CD14-positive monocyte (primary cell): ENCODE measurements around the gene MACO1. TPM values are rescaled to one million over a fixed set of nuclear protein-coding genes. Genes with fewer than 3 reads are reported as not detected.
"Not testable (repeated sequence)": the region's sequence is repeated elsewhere in the genome, so short reads cannot be mapped to it uniquely, and the experiment has no call there.

ENCODE experiments used
- DNase-seq, 3 donors: peaks; one replicate each; pipeline ENCODE4 v3.0.0-alpha.2; 2011 to 2022
- H2AFZ ChIP-seq: 2 replicates; pipeline ENCODE4 v1.6.0; 2012; ENCODE audit warnings: mild to moderate bottlenecking, low read depth, low read length, inconsistent platforms; ENCODE audit not compliant: insufficient read depth, poor library complexity, severe bottlenecking
- H3K27ac ChIP-seq, 2 donors: 1 replicate in 1 of 2; 2 replicates in 1 of 2; pipeline ENCODE4 v1.5.1; 2012 to 2013; ENCODE audit warnings: low read length in 2 of 2, control low read depth in 1 of 2, inconsistent platforms in 1 of 2, low read depth in 1 of 2, mild to moderate bottlenecking in 1 of 2
- H3K27me3 ChIP-seq, 2 donors: one replicate each; pipeline versions ENCODE4 v1.6.0 to v1.6.1; 2011 to 2013; ENCODE audit warnings: low read length in 2 of 2; ENCODE audit not compliant: control insufficient read depth in 2 of 2, insufficient read depth in 2 of 2
- H3K36me3 ChIP-seq, 2 donors: replicated peaks in 1 of 2; 1 replicate in 1 of 2; 2 replicates in 1 of 2; pipeline versions ENCODE4 v1.5.1 to v1.6.1; 2012 to 2013; ENCODE audit warnings: low read length in 2 of 2, control low read depth in 1 of 2, inconsistent platforms in 1 of 2, mild to moderate bottlenecking in 1 of 2; ENCODE audit not compliant: insufficient read depth in 2 of 2, control insufficient read depth in 1 of 2
- H3K4me1 ChIP-seq, 2 donors: 1 replicate in 1 of 2; 2 replicates in 1 of 2; pipeline versions ENCODE4 v1.5.1 to v1.6.1; 2012 to 2013; ENCODE audit warnings: low read length in 2 of 2, control low read depth in 1 of 2, inconsistent platforms in 1 of 2, mild to moderate bottlenecking in 1 of 2, moderate library complexity in 1 of 2; ENCODE audit not compliant: insufficient read depth in 2 of 2, control insufficient read depth in 1 of 2
- H3K4me2 ChIP-seq: replicated peaks from 2 replicates; pipeline ENCODE3; 2012; ENCODE audit warnings: low read length, moderate library complexity, mild to moderate bottlenecking; ENCODE audit not compliant: poor library complexity, severe bottlenecking; ENCODE audit errors: extremely low read depth
- H3K4me3 ChIP-seq, 3 experiments: fragments of 200-600 bp in 1 of 3; sonication (generic) in 1 of 3; replicated peaks in 1 of 3; 1 replicate in 2 of 3; 2 replicates in 1 of 3; pipeline ENCODE4 v1.5.1; 2011 to 2013; ENCODE audit warnings: low read length in 3 of 3, mild to moderate bottlenecking in 3 of 3, control low read depth in 2 of 3, low read depth in 2 of 3, inconsistent platforms in 1 of 3, moderate library complexity in 1 of 3
- H3K79me2 ChIP-seq: 2 replicates; pipeline ENCODE4 v1.6.0; 2012; ENCODE audit warnings: mild to moderate bottlenecking, control low read depth, inconsistent platforms, low read length, moderate library complexity; ENCODE audit not compliant: insufficient read depth
- H3K9ac ChIP-seq: 2 replicates; pipeline ENCODE4 v1.6.0; 2017; ENCODE audit warnings: low read length, mild to moderate bottlenecking; ENCODE audit not compliant: insufficient read depth, poor library complexity, severe bottlenecking
- H3K9me3 ChIP-seq, 2 donors: replicated peaks in 1 of 2; 1 replicate in 1 of 2; 2 replicates in 1 of 2; pipeline versions ENCODE4 v1.5.1 to v1.6.1; 2012 to 2013; ENCODE audit warnings: low read length in 2 of 2, control low read depth in 1 of 2; ENCODE audit not compliant: control insufficient read depth in 1 of 2, insufficient read depth in 1 of 2
- H4K20me1 ChIP-seq: 2 replicates; pipeline ENCODE4 v1.6.0; 2012; ENCODE audit warnings: mild to moderate bottlenecking, low read length, control low read depth, moderate library complexity; ENCODE audit not compliant: insufficient read depth
- H3K27ac Mint-ChIP-seq, 7 donors: one replicate each; pipeline ENCODE4 v1.8.0; 2020; ENCODE audit warnings: mild to moderate bottlenecking in 7 of 7, mixed read lengths in 7 of 7, moderate library complexity in 6 of 7, inconsistent platforms in 2 of 7
- H3K27me3 Mint-ChIP-seq, 3 donors: one replicate each; pipeline ENCODE4 v1.8.0; 2021 to 2022; ENCODE audit warnings: low read depth in 3 of 3, mild to moderate bottlenecking in 3 of 3, mixed read lengths in 3 of 3, moderate library complexity in 3 of 3, inconsistent platforms in 1 of 3
- H3K36me3 Mint-ChIP-seq, 2 donors: one replicate each; pipeline ENCODE4 v1.8.0; 2020; ENCODE audit warnings: mixed read lengths in 2 of 2, inconsistent platforms in 1 of 2, mild to moderate bottlenecking in 1 of 2
- H3K4me1 Mint-ChIP-seq: one replicate; pipeline ENCODE4 v1.8.0; 2020; ENCODE audit warnings: mild to moderate bottlenecking, mixed read lengths
- H3K4me3 Mint-ChIP-seq, 2 donors: one replicate each; pipeline ENCODE4 v1.8.0; 2020; ENCODE audit warnings: mild to moderate bottlenecking in 2 of 2, mixed read lengths in 2 of 2, moderate library complexity in 1 of 2
- H3K9me3 Mint-ChIP-seq, 7 donors: one replicate each; pipeline ENCODE4 v1.8.0; 2020 to 2022; ENCODE audit warnings: mixed read lengths in 7 of 7, mild to moderate bottlenecking in 6 of 7, moderate library complexity in 6 of 7, inconsistent platforms in 2 of 7
- WGBS: methylation state at CpG from one replicate; pipeline ENCODE4 v1.1.5; 2013; ENCODE audit warnings: missing lambda C conversion rate; ENCODE audit not compliant: insufficient coverage; 5-methylcytosine and 5-hydroxymethylcytosine counted together
- intact Hi-C, 2 donors: fragments of 100-400 bp; cut with micrococcal nuclease; formaldehyde crosslinking; loops; one replicate each; pipeline versions ENCODE4 v1.15.0 to v1.15.1; 2023
- polyA minus RNA-seq: library from RNA; depleted of rRNA, polyadenylated mRNA; stranded (reverse); fragments of >200 nt; gene quantifications from 2 replicates; pipeline ENCODE4 v1.2.3, GENCODE V29; 2012
- polyA plus RNA-seq, 3 donors: library from polyadenylated mRNA; depleted of rRNA in 1 of 3; unstranded in 2 of 3; stranded (reverse) in 1 of 3; fragments of 300-500 nt in 2 of 3; fragments of >200 nt in 1 of 3; fragmentation: Illumina TruSeq in 2 of 3; gene quantifications; 1 replicate in 2 of 3; 2 replicates in 1 of 3; pipeline ENCODE4 v1.2.3, GENCODE V29; 2012 to 2021
- total RNA-seq, 12 experiments: library from RNA in 1 of 12; stranded (reverse) in 1 of 12; fragments of 120-200 nt in 1 of 12; gene quantifications; one replicate each; pipeline ENCODE4 v1.2.4 and lab custom pipeline; 2013 to 2026; ENCODE audit warnings: mixed read lengths in 6 of 12, inconsistent platforms in 1 of 12
- TF ChIP-seq, protein P1 (sequence below): fragments of 200-600 bp; IDR thresholded peaks from one replicate; pipeline ENCODE4 v1.8.0; 2022; ENCODE audit warnings: antibody characterized with exemption, mild to moderate bottlenecking

Gene MACO1
- total RNA-seq (2013), result 15.7 TPM
- 1 to 10 TPM; 2.6 to 4.1 (median 3.9) TPM for polyA plus RNA-seq
- 4.2 and 8.4 TPM in 2 replicates for polyA minus RNA-seq
- 21.5 to 80.4 (median 44.1) reads per million in 11 experiments for total RNA-seq (lab: John Stamatoyannopoulos, UW)

GRCh38 chr1:25430073-25430966 lies at the start of gene MACO1:
MACO1 (plus strand) TSS chr1:25430897; CDS start chr1:25431099, 202 bp downstream.
- H3K9me3 Mint-ChIP-seq, result no peaks in the 10 kb centered on the region
- H3K36me3 ChIP-seq, result no peaks in the 10 kb centered on the region
- H3K4me1 Mint-ChIP-seq, result peaks cover 40% of the 10 kb centered on the region
- peak within 1 kb of the TSS; percentile 97 to 99 for H3K27ac ChIP-seq
- peaks cover 29% of the 10 kb centered on the region for H4K20me1 ChIP-seq
- intact Hi-C loops, result no loop called here
- under 1% methylated on average over 63 of the region's 87 CpGs for WGBS
- peaks cover 18 to 39% of the 10 kb centered on the region in 2 donors for H3K4me1 ChIP-seq
- H3K4me3 ChIP-seq, result peak within 1 kb of the TSS; percentile 92 to 99 (median 96)
- TF ChIP-seq, protein P1, sequence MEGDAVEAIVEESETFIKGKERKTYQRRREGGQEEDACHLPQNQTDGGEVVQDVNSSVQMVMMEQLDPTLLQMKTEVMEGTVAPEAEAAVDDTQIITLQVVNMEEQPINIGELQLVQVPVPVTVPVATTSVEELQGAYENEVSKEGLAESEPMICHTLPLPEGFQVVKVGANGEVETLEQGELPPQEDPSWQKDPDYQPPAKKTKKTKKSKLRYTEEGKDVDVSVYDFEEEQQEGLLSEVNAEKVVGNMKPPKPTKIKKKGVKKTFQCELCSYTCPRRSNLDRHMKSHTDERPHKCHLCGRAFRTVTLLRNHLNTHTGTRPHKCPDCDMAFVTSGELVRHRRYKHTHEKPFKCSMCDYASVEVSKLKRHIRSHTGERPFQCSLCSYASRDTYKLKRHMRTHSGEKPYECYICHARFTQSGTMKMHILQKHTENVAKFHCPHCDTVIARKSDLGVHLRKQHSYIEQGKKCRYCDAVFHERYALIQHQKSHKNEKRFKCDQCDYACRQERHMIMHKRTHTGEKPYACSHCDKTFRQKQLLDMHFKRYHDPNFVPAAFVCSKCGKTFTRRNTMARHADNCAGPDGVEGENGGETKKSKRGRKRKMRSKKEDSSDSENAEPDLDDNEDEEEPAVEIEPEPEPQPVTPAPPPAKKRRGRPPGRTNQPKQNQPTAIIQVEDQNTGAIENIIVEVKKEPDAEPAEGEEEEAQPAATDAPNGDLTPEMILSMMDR, result no peak
- peak within 1 kb of the TSS; percentile 93 for H3K9ac ChIP-seq
- H3K9me3 ChIP-seq, result no peaks in the 10 kb centered on the region
- peak; percentile 94 to 95 (median 95) for DNase-seq
- H3K4me2 ChIP-seq, result peak within 1 kb of the TSS; percentile 80
- peaks cover 2 to 4% (median 3%) of the 10 kb centered on the region in 3 donors for H3K27me3 Mint-ChIP-seq
- H3K4me3 Mint-ChIP-seq, result peak within 1 kb of the TSS; percentile 91 to 96
- peaks cover 41% of the 10 kb centered on the region for H3K79me2 ChIP-seq
- peaks cover 0 to 2% of the 10 kb centered on the region in 2 donors for H3K36me3 Mint-ChIP-seq
- peak within 1 kb of the TSS; percentile 98 to 100 (median 99) for H3K27ac Mint-ChIP-seq
- H2AFZ ChIP-seq, result peak within 1 kb of the TSS; percentile 80
- no peaks in the 10 kb centered on the region for H3K27me3 ChIP-seq

GRCh38 chr1:25382543-25382942 lies 48.2 kb upstream of the MACO1 start:
- H4K20me1 ChIP-seq, H3K4me1 Mint-ChIP-seq, H3K36me3 ChIP-seq, H3K9ac ChIP-seq, H2AFZ ChIP-seq, H3K36me3 Mint-ChIP-seq, H3K27me3 Mint-ChIP-seq, intact Hi-C loops, H3K27ac ChIP-seq, H3K4me3 ChIP-seq, H3K9me3 ChIP-seq, H3K27me3 ChIP-seq, H3K4me2 ChIP-seq, DNase-seq, H3K4me3 Mint-ChIP-seq, H3K9me3 Mint-ChIP-seq, H3K4me1 ChIP-seq, H3K79me2 ChIP-seq: not testable (repeated sequence)
- 100% methylated on average over 1 of the region's 1 CpG for WGBS
- H3K27ac Mint-ChIP-seq, result peak overlapping the region in 2 of 7 donors; percentile 40 to 43

- intact Hi-C loops, H2AFZ ChIP-seq, H3K4me1 ChIP-seq, H3K27me3 Mint-ChIP-seq, H3K9me3 ChIP-seq, H3K79me2 ChIP-seq, H3K4me3 Mint-ChIP-seq, H3K9me3 Mint-ChIP-seq, H3K27ac ChIP-seq, H4K20me1 ChIP-seq, H3K27me3 ChIP-seq, H3K36me3 Mint-ChIP-seq, H3K4me3 ChIP-seq, H3K4me2 ChIP-seq, H3K9ac ChIP-seq, H3K4me1 Mint-ChIP-seq, H3K36me3 ChIP-seq: not testable (repeated sequence)
- DNase-seq, result peak; percentile 58 to 85 (median 74)
- peak overlapping the region in 4 of 7 donors; percentile 40 to 73 (median 52) for H3K27ac Mint-ChIP-seq
- no CpG with 5 or more reads among the region's 1 CpG for WGBS
These were observed 47.6 kb upstream of the MACO1 start for GRCh38 chr1:25383090-25383489.

DNA sequence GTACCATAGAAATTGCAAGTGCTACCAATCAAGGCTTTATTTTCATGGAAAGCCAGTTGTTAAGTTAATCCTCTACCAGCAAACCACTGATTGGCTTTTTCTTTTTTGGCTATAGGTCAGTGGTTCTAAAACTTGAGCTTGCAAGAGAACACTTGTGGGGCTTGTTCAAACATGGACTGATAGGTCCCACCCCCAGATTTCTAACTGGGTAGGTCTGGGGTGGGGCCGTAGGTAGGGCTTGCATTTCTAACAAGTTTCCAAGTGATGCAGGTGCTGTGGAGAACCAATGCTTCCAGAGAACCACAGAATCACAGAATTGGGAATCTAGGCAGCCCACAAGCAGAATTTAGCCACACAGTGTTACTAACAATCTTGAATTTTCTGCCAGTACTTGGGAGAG lies 46.8 kb upstream of the MACO1 start:
- intact Hi-C loops, H3K27ac ChIP-seq, H3K9me3 Mint-ChIP-seq, H3K27me3 ChIP-seq, H3K9ac ChIP-seq, H3K4me3 ChIP-seq, H3K4me2 ChIP-seq, H3K36me3 ChIP-seq, H4K20me1 ChIP-seq, H3K79me2 ChIP-seq, H3K4me1 ChIP-seq, H3K36me3 Mint-ChIP-seq, H2AFZ ChIP-seq, H3K4me1 Mint-ChIP-seq, H3K27me3 Mint-ChIP-seq, H3K4me3 Mint-ChIP-seq, DNase-seq, H3K9me3 ChIP-seq: not testable (repeated sequence)
- peak overlapping the region in 1 of 7 donors; percentile 73 for H3K27ac Mint-ChIP-seq
- no CpG with 5 or more reads among the region's 1 CpG for WGBS
